GM12878 (cell line): ENCODE data around the gene CELSR1.

Source experiments
- CREM ChIP-seq: IDR thresholded peaks from 2 replicates; pipeline ENCODE4 v1.6.1; 2014; ENCODE audit warnings: antibody characterized with exemption, low read depth
- DPF2 ChIP-seq: fragments of 450-650 bp; IDR thresholded peaks from 2 replicates; pipeline ENCODE4 v1.6.1; 2017; ENCODE audit warnings: mild to moderate bottlenecking
- EZH2 ChIP-seq: IDR thresholded peaks from 2 replicates; pipeline ENCODE4 v1.6.1; 2012; ENCODE audit warnings: low read depth, mild to moderate bottlenecking, control low read depth, inconsistent platforms, low read length, borderline replicate concordance; ENCODE audit not compliant: control insufficient read depth
- FOXK2 ChIP-seq: fragments of 450-650 bp; IDR thresholded peaks from 2 replicates; pipeline ENCODE4 v1.6.1; 2017; ENCODE audit warnings: mild to moderate bottlenecking, moderate library complexity
- LARP7 ChIP-seq: fragments of 450-650 bp; IDR thresholded peaks from 2 replicates; pipeline ENCODE4 v1.6.1; 2017; ENCODE audit warnings: mild to moderate bottlenecking
- NRF1 ChIP-seq: conservative IDR thresholded peaks from 2 replicates; pipeline ENCODE4 v1.6.1; 2011; ENCODE audit warnings: mild to moderate bottlenecking, low read depth, low read length, improper control_type of control experiment
- SP1 ChIP-seq: IDR thresholded peaks from one replicate; pipeline ENCODE4 v1.6.1; 2011; ENCODE audit warnings: low read depth, low read length

- no peak for TF ChIP-seq CREM
- TF ChIP-seq FOXK2 = no peak
- no peak for TF ChIP-seq LARP7
- TF ChIP-seq DPF2 = no peak
- TF ChIP-seq EZH2 = no peak
- TF ChIP-seq SP1 = no peak
- TF ChIP-seq NRF1 = no peak
Observed at GRCh38 chr22:46449974-46450745, 87.3 kb downstream of the CELSR1 start.
